ENCODE data around the gene GRID1. TPM values are rescaled to one million over a fixed set of nuclear protein-coding genes. Genes with fewer than 3 reads are reported as not detected.

Gene GRID1
- total and polyA plus RNA-seq, 10 of the 15 experiments (the other 5 are each of a cell fraction or from before 2014, with no cell fraction given) = 0.04 to 0.62 (median 0.08) TPM; not detected in 5

DNA sequence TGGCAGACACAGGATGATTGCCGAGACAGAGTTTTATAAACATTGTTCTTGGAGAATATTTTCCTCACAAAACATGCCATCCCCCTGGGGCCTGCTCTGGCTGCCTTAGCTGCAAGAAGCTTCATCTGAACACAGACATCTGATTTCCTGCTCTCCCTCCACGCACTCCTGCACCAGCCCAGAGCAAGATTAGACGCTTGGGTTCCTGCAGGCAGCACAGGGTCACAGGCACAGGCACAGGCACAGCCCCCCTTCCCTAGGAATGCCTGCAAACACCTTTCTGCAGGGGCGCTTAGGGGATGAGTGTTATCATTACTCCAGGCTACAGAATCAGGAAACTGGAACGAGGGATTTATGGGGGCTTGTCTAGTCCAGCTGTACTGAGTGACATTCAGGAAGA is 450.3 kb downstream of the GRID1 start:
- CTCF ChIA-PET = interaction anchor here (0.7 kb wide), 1 partner anchor 353 kb away, joined by 3 read pairs; no protein-coding TSS in a partner anchor
- no peak for DNase-seq (ENCODE audit: low read depth, low spot score)
- no peak overlapping the region for H3K9ac ChIP-seq (ENCODE audit: control insufficient read depth, insufficient read depth, low read length)
- TF ChIP-seq KLF5 (IDR thresholded peaks at IDR 0.05; ENCODE audit: partially characterized antibody) = no peak
- TF ChIP-seq POLR2AphosphoS2 (IDR thresholded peaks at IDR 0.05; ENCODE audit: low read depth, low read length) = no peak
- no peak for TF ChIP-seq ZBTB33 (IDR thresholded peaks at IDR 0.05)
- no peak for TF ChIP-seq SMAD1 (IDR thresholded peaks at IDR 0.05; ENCODE audit: low read depth, partially characterized antibody)
- TF ChIP-seq MEF2A (IDR thresholded peaks at IDR 0.05; ENCODE audit: insufficient read depth, low read depth, low read length) = no peak
- TF ChIP-seq KAT2A (conservative IDR thresholded peaks at IDR 0.05; ENCODE audit: control insufficient read depth, low read depth, low read length) = no peak
- TF ChIP-seq, protein P1, sequence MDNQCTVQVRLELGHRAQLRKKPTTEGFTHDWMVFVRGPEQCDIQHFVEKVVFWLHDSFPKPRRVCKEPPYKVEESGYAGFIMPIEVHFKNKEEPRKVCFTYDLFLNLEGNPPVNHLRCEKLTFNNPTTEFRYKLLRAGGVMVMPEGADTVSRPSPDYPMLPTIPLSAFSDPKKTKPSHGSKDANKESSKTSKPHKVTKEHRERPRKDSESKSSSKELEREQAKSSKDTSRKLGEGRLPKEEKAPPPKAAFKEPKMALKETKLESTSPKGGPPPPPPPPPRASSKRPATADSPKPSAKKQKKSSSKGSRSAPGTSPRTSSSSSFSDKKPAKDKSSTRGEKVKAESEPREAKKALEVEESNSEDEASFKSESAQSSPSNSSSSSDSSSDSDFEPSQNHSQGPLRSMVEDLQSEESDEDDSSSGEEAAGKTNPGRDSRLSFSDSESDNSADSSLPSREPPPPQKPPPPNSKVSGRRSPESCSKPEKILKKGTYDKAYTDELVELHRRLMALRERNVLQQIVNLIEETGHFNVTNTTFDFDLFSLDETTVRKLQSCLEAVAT (IDR thresholded peaks at IDR 0.05) = no peak
- H2AFZ ChIP-seq (ENCODE audit: control insufficient read depth, low read depth, low read length) = no peak overlapping the region
- no peak for FAIRE-seq
- in situ Hi-C loops (cut with MboI) (no loop called here), intact Hi-C loops (cut with micrococcal nuclease; ENCODE audit: unreplicated experiment) (no loop called here)
- no peak overlapping the region for H3K4me3 ChIP-seq
- no peak for ATAC-seq
- H3K4me1 ChIP-seq (ENCODE audit: control insufficient read depth, insufficient read depth, low read length) = no peaks in the 10 kb centered on the region
- 2% methylated on average over 5 of the region's 5 CpGs for WGBS (ENCODE audit: insufficient coverage, insufficient replicate concordance, low lambda C conversion rate, missing lambda C conversion rate)
- no peak overlapping the region for H3K27ac ChIP-seq (ENCODE audit: control insufficient read depth, insufficient read depth)
- POLR2A ChIA-PET = no interaction called here
- no peaks in the 10 kb centered on the region; a peak in 1 of 4 replicates for H3K27me3 ChIP-seq (replicated peaks in 1 of 2; ENCODE audit: control insufficient read depth in 2 of 2, insufficient read depth in 2 of 2, low read length in 1 of 2)
- no peaks in the 10 kb centered on the region for H3K36me3 ChIP-seq (ENCODE audit: control insufficient read depth in 2 of 2, insufficient read depth in 2 of 2, low read length in 1 of 2)
- no TSS peak for BruUV-seq (replicated peaks)
- no peaks in the 10 kb centered on the region for H4K20me1 ChIP-seq (ENCODE audit: control insufficient read depth, insufficient read depth)
- no peak overlapping the region for H3K4me2 ChIP-seq (ENCODE audit: control insufficient read depth, insufficient read depth)
- SMC1A ChIA-PET (ENCODE audit: uncharacterized antibody, unreplicated experiment) = no interaction called here
- RAD21 ChIA-PET (ENCODE audit: unreplicated experiment) = no interaction called here
- H3K9me3 ChIP-seq (replicated peaks; ENCODE audit: control insufficient read depth, insufficient read depth, low read length) = no peaks in the 10 kb centered on the region
- no peaks in the 10 kb centered on the region for H3K79me2 ChIP-seq (ENCODE audit: control insufficient read depth, insufficient read depth, low read length)
